Colonic mucosa (tissue), 4 donors: ENCODE measurements around the gene FMO5. TPM values are rescaled to one million over a fixed set of nuclear protein-coding genes. Genes with fewer than 3 reads are reported as not detected.

Experiments used
- DNase-seq: peaks from one replicate; pipeline ENCODE4 v3.0.0-alpha.2; 2020
- H3K27ac ChIP-seq: fragments of 200-600 bp; one replicate; pipeline ENCODE4 v1.8.0; 2021
- H3K27me3 ChIP-seq: fragments of 200-600 bp; one replicate; pipeline ENCODE4 v1.8.0; 2021
- H3K36me3 ChIP-seq: fragments of 200-600 bp; one replicate; pipeline ENCODE4 v1.8.0; 2021
- H3K4me1 ChIP-seq: fragments of 200-600 bp; one replicate; pipeline ENCODE4 v1.8.0; 2021; ENCODE audit warnings: mild to moderate bottlenecking
- H3K4me3 ChIP-seq: fragments of 200-600 bp; one replicate; pipeline ENCODE4 v1.8.0; 2021
- H3K9ac ChIP-seq, 2 donors: one replicate each; pipeline ENCODE4 v1.7.0; 2013; ENCODE audit warnings: control low read depth in 2 of 2, low read depth in 2 of 2, low read length in 2 of 2
- H3K9me3 ChIP-seq: fragments of 200-600 bp; one replicate; pipeline ENCODE4 v1.8.0; 2021
- intact Hi-C: fragments of 100-400 bp; cut with DNase I; formaldehyde crosslinking; loops from one replicate; pipeline ENCODE4 v1.14.1; 2022
- total RNA-seq, 2 donors: library from RNA; stranded (reverse); fragmentation: NEBNext Ultra II Directional in 1 of 2; extraction: Animal tissue kit (Norgen Biotek cat#: 25700) in 1 of 2; gene quantifications; one replicate each; pipeline ENCODE4 v1.2.1, GENCODE V29; 2021
- TF ChIP-seq, protein P1 (sequence below): fragments of 200-600 bp; IDR thresholded peaks from one replicate; pipeline ENCODE4 v1.8.0; 2022; ENCODE audit warnings: antibody characterized with exemption, mild to moderate bottlenecking
- donor health status: healthy.
- donor health status: DM: no; HTN: no; CAD: no.
- donor health status: DM: no; HTN: no; CAD: no.

The FMO5 gene
- total RNA-seq, 2 donors from 2014 or later = 22.9 to 65.6 TPM

DNA sequence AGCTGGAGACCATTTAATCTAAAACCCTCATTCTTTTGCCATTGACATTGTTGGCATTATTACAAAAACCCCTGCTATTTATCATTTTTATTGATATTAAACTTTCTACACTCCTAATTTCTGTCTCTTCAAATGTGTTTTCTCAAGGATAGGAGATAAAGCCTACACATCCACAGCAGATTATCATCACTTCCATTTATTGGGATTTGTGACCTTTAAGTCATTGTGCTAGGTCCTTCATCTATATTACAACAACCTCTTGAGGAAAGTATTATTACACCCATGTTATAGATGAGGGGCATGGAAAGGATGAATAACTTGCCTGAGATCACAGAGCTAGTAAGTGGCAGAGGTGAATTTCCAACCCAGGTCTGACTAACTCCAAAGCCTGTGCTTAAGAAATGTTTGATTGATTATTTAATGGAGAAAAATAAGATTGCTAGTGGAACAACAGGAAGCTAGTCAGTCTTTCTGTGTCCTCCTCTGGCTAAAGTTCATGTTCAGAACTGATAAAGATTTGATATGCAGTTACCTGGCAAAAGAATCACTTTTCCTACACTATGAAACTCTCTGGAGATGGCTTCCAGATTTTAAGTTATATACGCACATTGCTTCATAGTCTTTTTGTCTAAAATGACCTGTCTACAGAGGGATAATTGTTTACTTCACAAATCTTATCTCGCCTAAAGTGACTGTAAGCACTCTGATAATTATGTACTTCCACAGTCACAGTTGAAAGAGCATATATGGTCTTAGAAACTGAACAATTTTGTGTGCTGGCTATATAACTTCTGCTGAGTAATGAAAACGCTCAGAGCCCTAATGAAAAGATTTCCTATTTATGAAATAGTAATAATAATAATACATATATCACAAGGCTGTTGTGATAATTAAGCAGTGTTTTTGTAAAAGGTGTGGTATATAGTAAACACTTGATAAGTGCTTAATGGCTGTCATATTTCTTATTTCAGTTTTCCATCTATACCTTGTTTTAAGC, 15.0 kb downstream of the FMO5 start:
- no peak overlapping the region for H3K4me3 ChIP-seq

GRCh38 chr1:147208619-147209018, 16.5 kb downstream of the FMO5 start:
- no peaks in the 10 kb centered on the region for H3K27me3 ChIP-seq
- intact Hi-C loops = no loop called here
- TF ChIP-seq, protein P1, sequence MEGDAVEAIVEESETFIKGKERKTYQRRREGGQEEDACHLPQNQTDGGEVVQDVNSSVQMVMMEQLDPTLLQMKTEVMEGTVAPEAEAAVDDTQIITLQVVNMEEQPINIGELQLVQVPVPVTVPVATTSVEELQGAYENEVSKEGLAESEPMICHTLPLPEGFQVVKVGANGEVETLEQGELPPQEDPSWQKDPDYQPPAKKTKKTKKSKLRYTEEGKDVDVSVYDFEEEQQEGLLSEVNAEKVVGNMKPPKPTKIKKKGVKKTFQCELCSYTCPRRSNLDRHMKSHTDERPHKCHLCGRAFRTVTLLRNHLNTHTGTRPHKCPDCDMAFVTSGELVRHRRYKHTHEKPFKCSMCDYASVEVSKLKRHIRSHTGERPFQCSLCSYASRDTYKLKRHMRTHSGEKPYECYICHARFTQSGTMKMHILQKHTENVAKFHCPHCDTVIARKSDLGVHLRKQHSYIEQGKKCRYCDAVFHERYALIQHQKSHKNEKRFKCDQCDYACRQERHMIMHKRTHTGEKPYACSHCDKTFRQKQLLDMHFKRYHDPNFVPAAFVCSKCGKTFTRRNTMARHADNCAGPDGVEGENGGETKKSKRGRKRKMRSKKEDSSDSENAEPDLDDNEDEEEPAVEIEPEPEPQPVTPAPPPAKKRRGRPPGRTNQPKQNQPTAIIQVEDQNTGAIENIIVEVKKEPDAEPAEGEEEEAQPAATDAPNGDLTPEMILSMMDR = no peak
- no peaks in the 10 kb centered on the region for H3K4me1 ChIP-seq
- H3K9ac ChIP-seq = no peak overlapping the region
- DNase-seq = no peak
- H3K4me3 ChIP-seq = no peak overlapping the region
- H3K9me3 ChIP-seq = no peaks in the 10 kb centered on the region
- no peak overlapping the region for H3K27ac ChIP-seq
- H3K36me3 ChIP-seq = no peaks in the 10 kb centered on the region

More for the DNA sequence above, 15.0 kb downstream of the FMO5 start:
- Histone ChIP-seq H3K27me3 (no peaks in the 10 kb centered on the region), H3K36me3 (no peaks in the 10 kb centered on the region), H3K27ac (no peak overlapping the region), H3K4me1 (no peaks in the 10 kb centered on the region), H3K9me3 (no peaks in the 10 kb centered on the region), H3K9ac (no peak overlapping the region)
- TF ChIP-seq, protein P1 = no peak
- intact Hi-C loops = no loop called here
- DNase-seq = no peak

DNA sequence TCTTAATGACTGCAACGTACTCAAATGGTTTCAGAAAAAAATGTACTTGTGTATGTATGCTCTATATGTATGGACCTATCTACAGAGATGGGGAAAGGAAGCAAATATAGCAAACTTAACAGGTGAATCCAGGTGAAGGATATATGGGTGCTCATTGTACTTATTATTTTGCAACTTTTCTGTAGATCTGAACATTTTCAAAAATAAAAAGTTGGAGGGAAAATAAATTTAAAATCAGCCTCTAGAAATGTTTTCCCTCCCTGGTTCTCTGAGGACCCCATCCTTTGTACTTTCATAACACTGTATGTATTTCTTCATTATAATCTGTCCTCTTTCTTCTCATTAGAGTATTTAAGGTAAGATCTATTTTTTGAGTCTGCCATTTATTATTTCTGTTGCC, 17.9 kb downstream of the FMO5 start:
- no peak overlapping the region for H3K4me3 ChIP-seq
- DNase-seq = no peak
- no peaks in the 10 kb centered on the region for H3K4me1 ChIP-seq
- H3K27me3 ChIP-seq = no peaks in the 10 kb centered on the region
- TF ChIP-seq, protein P1 = no peak
- H3K36me3 ChIP-seq = no peaks in the 10 kb centered on the region
- H3K9me3 ChIP-seq = no peaks in the 10 kb centered on the region
- intact Hi-C loops = no loop called here
- no peak overlapping the region for H3K27ac ChIP-seq
- H3K9ac ChIP-seq = no peak overlapping the region

- intact Hi-C loops = no loop called here
- no peaks in the 10 kb centered on the region for H3K27me3 ChIP-seq
- no peak overlapping the region for H3K9ac ChIP-seq
- H3K27ac ChIP-seq = no peak overlapping the region
- no peak overlapping the region for H3K4me3 ChIP-seq
- TF ChIP-seq, protein P1 = no peak
- DNase-seq = no peak
- H3K9me3 ChIP-seq = no peaks in the 10 kb centered on the region
- H3K4me1 ChIP-seq = no peaks in the 10 kb centered on the region
- H3K36me3 ChIP-seq = no peaks in the 10 kb centered on the region
Observed at GRCh38 chr1:147204080-147204479, 21.1 kb downstream of the FMO5 start.

DNA sequence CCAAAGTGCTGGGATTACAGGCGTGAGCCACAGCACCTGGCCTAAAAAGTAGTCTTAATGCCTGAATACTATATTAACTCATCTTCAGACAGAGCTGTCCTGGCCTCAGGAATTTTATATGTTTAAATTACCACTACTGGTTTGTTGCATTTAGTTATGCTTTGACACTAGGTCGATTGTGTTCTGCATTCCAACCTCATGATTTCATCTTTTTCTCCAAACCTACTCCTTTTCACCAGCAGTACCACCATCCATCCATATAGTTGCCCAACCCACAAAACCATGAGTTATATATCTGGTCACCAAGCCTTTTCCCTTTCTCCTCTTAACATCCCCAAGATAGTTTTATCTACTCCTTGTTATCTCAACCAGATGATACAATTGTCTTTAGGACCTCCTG, 22.6 kb downstream of the FMO5 start:
- H3K9me3 ChIP-seq = no peaks in the 10 kb centered on the region
- intact Hi-C loops = no loop called here
- no peak overlapping the region for H3K4me3 ChIP-seq
- H3K4me1 ChIP-seq = no peaks in the 10 kb centered on the region
- TF ChIP-seq, protein P1 = no peak
- no peak overlapping the region for H3K27ac ChIP-seq
- H3K36me3 ChIP-seq = no peaks in the 10 kb centered on the region
- H3K9ac ChIP-seq = no peak overlapping the region
- no peaks in the 10 kb centered on the region for H3K27me3 ChIP-seq
- no peak for DNase-seq
